H1 (cell line): ENCODE results near the gene RNASEH2C.

Source experiments
- POLR2A ChIP-seq, 2 experiments: IDR thresholded peaks; 1 replicate in 1 of 2; 2 replicates in 1 of 2; pipeline ENCODE4 v1.6.1; 2011; ENCODE audit warnings: low read depth in 2 of 2, low read length in 2 of 2, mild to moderate bottlenecking in 2 of 2; ENCODE audit errors: control extremely low read depth in 1 of 2
- TF ChIP-seq, protein P1 (sequence below), 3 experiments: IDR thresholded peaks; 1 replicate in 2 of 3; 2 replicates in 1 of 3; pipeline versions ENCODE4 v1.5.1 to v1.6.1; 2011; ENCODE audit warnings: low read length in 3 of 3, mild to moderate bottlenecking in 3 of 3, inconsistent platforms in 2 of 3, low read depth in 1 of 3, moderate library complexity in 1 of 3; ENCODE audit not compliant: insufficient read depth in 1 of 3; ENCODE audit errors: control extremely low read depth in 1 of 3

DNA sequence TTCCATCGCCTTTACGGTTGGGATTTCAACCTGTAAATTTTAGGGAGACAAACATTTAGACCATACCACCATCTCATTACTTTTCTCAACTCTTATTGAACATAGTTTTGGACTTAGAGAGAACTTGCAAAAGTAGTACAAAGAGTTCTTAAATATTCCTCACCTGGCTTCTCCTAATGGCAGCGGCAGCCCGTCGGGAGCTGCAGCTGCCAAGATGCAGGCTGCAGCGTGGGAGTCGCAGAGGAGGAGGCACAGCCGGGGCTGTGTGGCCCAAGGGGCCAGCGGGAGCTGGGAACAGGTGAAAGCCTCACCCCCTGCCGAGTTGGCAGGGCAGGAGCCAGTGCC is 23.1 kb upstream of the RNASEH2C start:
- no peak for TF ChIP-seq POLR2A (IDR thresholded peaks at IDR 0.05; ENCODE audit: control extremely low read depth in 1 of 2, low read depth in 2 of 2, low read length in 2 of 2)
- TF ChIP-seq, protein P1, sequence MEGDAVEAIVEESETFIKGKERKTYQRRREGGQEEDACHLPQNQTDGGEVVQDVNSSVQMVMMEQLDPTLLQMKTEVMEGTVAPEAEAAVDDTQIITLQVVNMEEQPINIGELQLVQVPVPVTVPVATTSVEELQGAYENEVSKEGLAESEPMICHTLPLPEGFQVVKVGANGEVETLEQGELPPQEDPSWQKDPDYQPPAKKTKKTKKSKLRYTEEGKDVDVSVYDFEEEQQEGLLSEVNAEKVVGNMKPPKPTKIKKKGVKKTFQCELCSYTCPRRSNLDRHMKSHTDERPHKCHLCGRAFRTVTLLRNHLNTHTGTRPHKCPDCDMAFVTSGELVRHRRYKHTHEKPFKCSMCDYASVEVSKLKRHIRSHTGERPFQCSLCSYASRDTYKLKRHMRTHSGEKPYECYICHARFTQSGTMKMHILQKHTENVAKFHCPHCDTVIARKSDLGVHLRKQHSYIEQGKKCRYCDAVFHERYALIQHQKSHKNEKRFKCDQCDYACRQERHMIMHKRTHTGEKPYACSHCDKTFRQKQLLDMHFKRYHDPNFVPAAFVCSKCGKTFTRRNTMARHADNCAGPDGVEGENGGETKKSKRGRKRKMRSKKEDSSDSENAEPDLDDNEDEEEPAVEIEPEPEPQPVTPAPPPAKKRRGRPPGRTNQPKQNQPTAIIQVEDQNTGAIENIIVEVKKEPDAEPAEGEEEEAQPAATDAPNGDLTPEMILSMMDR (IDR thresholded peaks at IDR 0.05; ENCODE audit: control extremely low read depth in 1 of 3, insufficient read depth in 1 of 3, low read depth in 1 of 3, low read length in 3 of 3), result no peak
